T-helper 2 cell treated with Interferon-gamma antibody and Interleukin-4, amounts not matched to agents 100 ng/mL and 5 ng/mL, for 36 hours (primary cell): ENCODE results near the gene OR1G1. TPM values are rescaled to one million over a fixed set of nuclear protein-coding genes. Genes with fewer than 3 reads are reported as not detected.
"Not testable (repeated sequence)": the region's sequence is repeated elsewhere in the genome, so short reads cannot be mapped to it uniquely, and the experiment has no call there.

ENCODE experiments used
- intact Hi-C: fragments of 100-400 bp; cut with micrococcal nuclease; formaldehyde crosslinking; loops from one replicate; pipeline ENCODE4 v1.15.1; 2023
- total RNA-seq: library from RNA; stranded (reverse); gene quantifications from 2 replicates; pipeline ENCODE4 v1.2.3, GENCODE V29; 2022

The OR1G1 gene
- not detected in 2 replicates for total RNA-seq

GRCh38 chr17:3127451-3127850 lies at the start of gene OR1G1:
OR1G1 (minus strand) TSS chr17:3127551; CDS start chr17:3127551, 0 bp downstream.
- intact Hi-C loops: no loop called here

DNA sequence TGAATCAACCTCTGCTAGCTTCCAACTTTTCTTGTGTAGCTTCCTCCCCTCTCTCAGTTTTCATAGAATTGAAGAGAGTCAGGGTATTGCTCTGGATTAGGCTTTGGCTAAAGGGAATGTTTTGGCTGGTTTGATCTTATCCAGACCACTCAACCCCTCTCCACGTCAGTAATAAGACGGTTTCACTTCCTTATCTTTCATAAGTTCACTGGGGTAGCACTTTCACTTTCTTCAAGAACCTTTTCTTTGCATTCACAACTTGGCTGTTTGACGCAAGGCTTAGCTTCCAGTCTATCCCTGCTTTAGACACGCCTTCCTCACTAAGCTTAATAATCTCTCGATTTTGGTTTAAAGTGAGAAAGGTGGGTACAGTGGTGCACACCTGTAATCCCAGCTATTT lies 40.2 kb upstream of the OR1G1 start:
- intact Hi-C loops: no loop called here

- intact Hi-C loops: no loop called here
Measured at GRCh38 chr17:3157218-3157617, 29.9 kb upstream of the OR1G1 start.

GRCh38 chr17:3137494-3137893 lies 10.1 kb upstream of the OR1G1 start:
- intact Hi-C loops: not testable (repeated sequence)

- intact Hi-C loops: no loop called here
Measured at GRCh38 chr17:3104322-3104721, 23.0 kb downstream of the OR1G1 start, which contains the start of gene OR1D2. OR1D2 (minus strand) TSS chr17:3104422; CDS start chr17:3092996, 11,426 bp downstream.

Other genes starting within 250 kb of the OR1G1 start
- not detected in 2 replicates for gene OR1D5, start 63.9 kb downstream of the OR1G1 start, total RNA-seq
- not detected in 2 replicates for gene OR1D2, start 23.1 kb downstream of the OR1G1 start, total RNA-seq
- gene OR1A2, start 70.0 kb upstream of the OR1G1 start, total RNA-seq: not detected in 2 replicates
- gene OR1A1, start 80.1 kb upstream of the OR1G1 start, total RNA-seq: 0.07 TPM in 1 of 2 replicates, not detected in the other
- 0.11 TPM in 1 of 2 replicates, not detected in the other for gene OR3A1, start 170.8 kb upstream of the OR1G1 start, total RNA-seq